D721Med (cell line): ENCODE results near the gene MS4A4E.
"Not testable (repeated sequence)": the region's sequence is repeated elsewhere in the genome, so short reads cannot be mapped to it uniquely, and the experiment has no call there.

ENCODE experiments used
- DNase-seq: peaks from one replicate; pipeline ENCODE4 v3.0.0; 2011; ENCODE audit warnings: low spot score; ENCODE audit not compliant: insufficient read length
- FAIRE-seq: peaks from 2 replicates; lab custom pipeline; 2011; peaks lifted over from hg19 to GRCh38; lab: Jason Lieb, UNC
- CTCF ChIP-seq: IDR thresholded peaks from 2 replicates; pipeline ENCODE4 v1.5.1; 2012; ENCODE audit warnings: mild to moderate bottlenecking, control low read depth; ENCODE audit not compliant: insufficient read depth; ENCODE audit errors: missing control alignments

MS4A4E gene

GRCh38 chr11:60206616-60207015 is 36.3 kb downstream of the MS4A4E start:
- DNase-seq (no peak), FAIRE-seq (no peak)
- TF ChIP-seq CTCF: no peak

- TF ChIP-seq CTCF: no peak
- FAIRE-seq (no peak), DNase-seq (no peak)
Measured at GRCh38 chr11:60204922-60205321, 38.0 kb downstream of the MS4A4E start.

- not testable (repeated sequence) for DNase-seq, FAIRE-seq
Measured at GRCh38 chr11:60201334-60201733, 41.6 kb downstream of the MS4A4E start.

- FAIRE-seq (no peak), DNase-seq (no peak)
- TF ChIP-seq CTCF: no peak
Measured at GRCh38 chr11:60197442-60197841, 45.5 kb downstream of the MS4A4E start.

- DNase-seq (no peak), FAIRE-seq (peak; percentile 16)
- TF ChIP-seq CTCF: no peak
Measured at GRCh38 chr11:60195923-60196368, 47.0 kb downstream of the MS4A4E start.

- TF ChIP-seq CTCF: no peak
- FAIRE-seq (no peak), DNase-seq (no peak)
Measured at GRCh38 chr11:60194511-60194910, 48.4 kb downstream of the MS4A4E start.

- DNase-seq (no peak), FAIRE-seq (no peak)
- peak; percentile 55 for TF ChIP-seq CTCF
Measured at GRCh38 chr11:60193687-60194433, 49.1 kb downstream of the MS4A4E start.

GRCh38 chr11:60192564-60192963 is 50.4 kb downstream of the MS4A4E start:
- FAIRE-seq, DNase-seq: not testable (repeated sequence)

GRCh38 chr11:60188481-60188880 is 54.5 kb downstream of the MS4A4E start:
- FAIRE-seq, DNase-seq: not testable (repeated sequence)

- not testable (repeated sequence) for DNase-seq, FAIRE-seq
Measured at GRCh38 chr11:60186128-60186527, 56.8 kb downstream of the MS4A4E start.

GRCh38 chr11:60185512-60185827 is 57.5 kb downstream of the MS4A4E start:
- not testable (repeated sequence) for FAIRE-seq, DNase-seq
